WERI-Rb-1 (cell line): ENCODE results near the gene NMRK2.

Experiments
- DNase-seq: peaks from one replicate; pipeline ENCODE4 v3.0.0-alpha.2; 2020
- H3K27ac ChIP-seq: fragments of 250-450 bp; sonication (Bioruptor Pico); 2 replicates; pipeline ENCODE4 v1.5.1; 2020; ENCODE audit warnings: mild to moderate bottlenecking, moderate library complexity
- H3K27me3 ChIP-seq: fragments of 250-450 bp; sonication (Bioruptor Pico); 2 replicates; pipeline ENCODE4 v1.5.1; 2021; ENCODE audit warnings: mild to moderate bottlenecking, low read depth, moderate library complexity; ENCODE audit not compliant: insufficient read depth, severe bottlenecking
- H3K36me3 ChIP-seq: fragments of 250-450 bp; sonication (Bioruptor Pico); 2 replicates; pipeline ENCODE4 v1.5.1; 2020; ENCODE audit warnings: mild to moderate bottlenecking, moderate library complexity
- H3K4me3 ChIP-seq: 2 replicates; pipeline ENCODE4 v1.5.1; 2011; ENCODE audit warnings: low read depth, mild to moderate bottlenecking, control low read depth, low read length
- H3K9me3 ChIP-seq: fragments of 250-450 bp; sonication (Bioruptor Pico); 2 replicates; pipeline ENCODE4 v1.5.1; 2021; ENCODE audit warnings: mild to moderate bottlenecking, moderate library complexity; ENCODE audit not compliant: severe bottlenecking
- TF ChIP-seq, protein P1 (sequence below): IDR thresholded peaks from 2 replicates; pipeline ENCODE4 v1.5.1; 2011; ENCODE audit warnings: low read depth, mild to moderate bottlenecking, control low read depth, inconsistent platforms, low read length

NMRK2 gene

DNA sequence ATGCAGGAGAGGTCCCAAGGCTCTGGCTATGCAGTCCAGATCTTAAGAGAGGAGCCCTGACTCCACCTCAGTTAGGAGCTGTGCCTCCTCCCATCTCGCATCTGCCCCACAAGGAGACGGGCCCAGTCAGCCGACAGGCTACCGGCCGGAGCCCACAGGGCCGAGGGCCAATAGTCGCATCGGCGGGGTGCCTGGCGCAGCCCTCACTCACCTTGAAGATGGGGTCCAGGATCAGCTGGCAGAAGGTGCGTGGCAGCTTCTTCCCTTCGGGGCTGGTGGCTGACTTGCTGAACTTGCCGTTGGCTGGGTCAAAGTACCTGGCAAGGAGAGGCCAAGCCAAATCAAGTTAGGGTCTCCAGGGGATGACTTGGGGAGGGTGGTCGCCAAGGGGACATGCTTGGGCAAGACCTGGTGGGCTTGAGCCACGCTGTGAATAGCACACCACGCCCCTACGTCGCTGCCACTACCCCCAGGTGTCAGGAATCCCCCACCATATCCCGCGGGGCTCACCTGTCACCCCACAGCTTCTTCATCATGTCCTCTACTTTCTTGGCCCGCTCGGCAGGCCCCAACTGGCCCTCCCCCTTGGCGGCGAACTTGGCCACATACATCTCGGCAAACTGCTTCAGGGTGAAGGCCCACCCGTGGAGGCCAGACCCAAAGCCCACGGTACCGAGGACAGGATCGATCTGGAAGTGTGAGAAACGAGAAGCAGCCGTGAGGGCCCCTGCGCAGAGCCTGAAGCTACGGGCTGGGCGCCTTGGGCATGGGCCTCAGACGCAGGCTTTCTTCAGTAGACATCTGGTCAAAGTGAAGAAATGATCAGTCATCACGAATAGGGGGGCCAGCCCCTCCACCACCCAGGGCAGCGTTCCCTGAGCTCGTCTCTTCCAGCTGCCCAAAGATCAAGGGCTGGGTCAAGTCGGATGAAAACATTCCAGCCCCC, 49.1 kb downstream of the NMRK2 start:
- TF ChIP-seq, protein P1, sequence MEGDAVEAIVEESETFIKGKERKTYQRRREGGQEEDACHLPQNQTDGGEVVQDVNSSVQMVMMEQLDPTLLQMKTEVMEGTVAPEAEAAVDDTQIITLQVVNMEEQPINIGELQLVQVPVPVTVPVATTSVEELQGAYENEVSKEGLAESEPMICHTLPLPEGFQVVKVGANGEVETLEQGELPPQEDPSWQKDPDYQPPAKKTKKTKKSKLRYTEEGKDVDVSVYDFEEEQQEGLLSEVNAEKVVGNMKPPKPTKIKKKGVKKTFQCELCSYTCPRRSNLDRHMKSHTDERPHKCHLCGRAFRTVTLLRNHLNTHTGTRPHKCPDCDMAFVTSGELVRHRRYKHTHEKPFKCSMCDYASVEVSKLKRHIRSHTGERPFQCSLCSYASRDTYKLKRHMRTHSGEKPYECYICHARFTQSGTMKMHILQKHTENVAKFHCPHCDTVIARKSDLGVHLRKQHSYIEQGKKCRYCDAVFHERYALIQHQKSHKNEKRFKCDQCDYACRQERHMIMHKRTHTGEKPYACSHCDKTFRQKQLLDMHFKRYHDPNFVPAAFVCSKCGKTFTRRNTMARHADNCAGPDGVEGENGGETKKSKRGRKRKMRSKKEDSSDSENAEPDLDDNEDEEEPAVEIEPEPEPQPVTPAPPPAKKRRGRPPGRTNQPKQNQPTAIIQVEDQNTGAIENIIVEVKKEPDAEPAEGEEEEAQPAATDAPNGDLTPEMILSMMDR: no peak
- Histone ChIP-seq H3K27me3 (no peaks in the 10 kb centered on the region), H3K36me3 (peaks cover 80% of the 10 kb centered on the region), H3K9me3 (no peaks in the 10 kb centered on the region), H3K27ac (no peak overlapping the region), H3K4me3 (no peak overlapping the region)
- no peak for DNase-seq

DNA sequence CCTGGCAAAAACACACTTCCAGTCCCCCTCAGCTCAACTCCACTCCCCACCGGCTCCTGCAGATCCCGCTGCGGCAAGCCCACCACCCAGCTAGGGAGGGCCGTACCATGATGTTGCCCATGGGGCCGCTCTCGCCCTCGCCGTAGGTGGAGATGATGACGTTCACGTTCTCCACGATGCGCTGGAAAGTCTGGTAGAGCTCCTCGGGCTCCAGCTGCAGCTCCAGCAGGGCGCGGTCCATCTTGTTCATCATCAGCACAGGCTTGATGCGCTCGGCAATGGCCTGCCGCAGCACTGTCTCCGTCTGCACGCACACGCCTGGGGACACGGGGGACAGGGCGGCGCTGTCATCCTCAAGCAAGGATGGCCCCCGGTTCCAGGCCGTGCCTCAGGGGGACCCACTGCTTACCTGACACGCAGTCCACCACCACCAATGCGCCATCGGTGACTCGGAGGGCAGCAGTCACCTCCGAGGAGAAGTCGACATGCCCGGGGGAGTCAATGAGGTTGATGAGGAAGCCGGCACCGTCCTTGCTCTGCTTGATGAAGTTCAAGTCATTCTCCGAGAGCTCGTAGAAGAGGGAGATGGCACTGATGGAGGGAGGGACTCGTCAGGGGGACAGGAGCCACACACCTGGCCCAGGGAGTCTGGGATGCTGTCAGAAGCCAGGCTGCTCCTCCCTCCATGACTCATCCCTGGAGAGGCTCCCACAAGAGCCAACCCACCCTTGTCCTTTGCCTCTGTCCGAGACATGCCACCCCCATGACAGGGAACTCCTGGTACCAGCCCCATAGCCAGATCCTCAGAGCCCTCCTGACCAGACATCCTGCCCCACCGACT, 50.1 kb downstream of the NMRK2 start:
- Histone ChIP-seq H3K36me3 (peaks cover 71% of the 10 kb centered on the region), H3K9me3 (no peaks in the 10 kb centered on the region), H3K4me3 (no peak overlapping the region), H3K27ac (peak overlapping the region; percentile 95; the same call in 1 of the 2 replicates), H3K27me3 (no peaks in the 10 kb centered on the region)
- TF ChIP-seq, protein P1: no peak
- DNase-seq: no peak

DNA sequence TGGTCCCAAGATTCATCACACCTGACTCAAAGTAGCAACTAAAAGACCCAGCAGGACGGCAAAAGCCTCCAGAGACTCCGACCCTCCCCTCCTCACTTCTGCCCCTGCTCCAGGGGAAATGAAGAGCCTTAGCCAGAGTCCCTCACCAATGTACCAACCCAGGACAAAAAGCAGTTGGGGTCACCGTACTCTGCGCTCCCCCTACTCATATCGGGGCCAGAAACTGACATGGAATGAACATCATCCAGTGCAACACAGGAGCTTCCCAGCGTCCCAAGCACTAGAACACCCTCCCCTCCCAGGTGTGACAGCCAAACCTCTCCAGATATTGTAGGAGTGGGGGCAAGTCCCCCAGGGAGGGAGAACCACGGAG, 50.7 kb downstream of the NMRK2 start:
- Histone ChIP-seq H3K27me3 (no peaks in the 10 kb centered on the region), H3K4me3 (no peak overlapping the region), H3K9me3 (no peaks in the 10 kb centered on the region), H3K27ac (peak overlapping the region; percentile 95), H3K36me3 (peaks cover 65% of the 10 kb centered on the region)
- TF ChIP-seq, protein P1: no peak
- no peak for DNase-seq

DNA sequence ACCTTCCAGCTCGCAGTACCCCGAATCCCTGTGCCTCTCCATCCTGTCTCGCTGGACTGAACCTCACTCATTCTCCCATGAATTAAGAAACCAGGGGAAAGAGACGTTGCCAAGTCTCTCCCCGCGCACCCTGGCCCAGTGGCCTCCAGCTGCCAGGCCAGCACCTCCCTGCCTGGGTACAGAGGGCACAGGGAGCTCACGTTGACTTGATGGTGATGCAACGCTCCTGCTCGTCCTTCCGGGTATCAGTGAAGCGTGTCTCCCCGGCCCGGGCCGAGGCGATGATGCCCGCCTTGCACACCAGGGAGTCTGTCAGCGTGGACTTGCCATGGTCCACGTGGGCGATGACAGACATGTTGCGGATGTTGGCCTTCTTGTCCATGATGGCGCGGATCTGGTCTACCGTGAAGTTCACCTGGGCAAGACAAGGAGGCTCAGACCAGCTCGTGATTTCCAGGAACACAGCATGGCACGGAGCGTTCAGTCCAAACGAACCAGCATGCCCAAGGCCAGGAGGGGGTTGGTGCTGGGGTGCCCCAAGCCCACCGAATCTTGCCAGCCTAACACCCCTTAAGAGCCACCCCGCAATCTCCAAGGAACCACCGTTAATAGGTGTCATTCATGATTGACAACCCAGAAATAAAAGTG, 51.2 kb downstream of the NMRK2 start:
- TF ChIP-seq, protein P1: no peak
- H3K4me3 ChIP-seq: peak overlapping the region; percentile 98
- no peaks in the 10 kb centered on the region for H3K27me3 ChIP-seq
- peak overlapping the region; percentile 95 for H3K27ac ChIP-seq
- no peaks in the 10 kb centered on the region for H3K9me3 ChIP-seq
- no peak for DNase-seq
- H3K36me3 ChIP-seq: peaks cover 61% of the 10 kb centered on the region

DNA sequence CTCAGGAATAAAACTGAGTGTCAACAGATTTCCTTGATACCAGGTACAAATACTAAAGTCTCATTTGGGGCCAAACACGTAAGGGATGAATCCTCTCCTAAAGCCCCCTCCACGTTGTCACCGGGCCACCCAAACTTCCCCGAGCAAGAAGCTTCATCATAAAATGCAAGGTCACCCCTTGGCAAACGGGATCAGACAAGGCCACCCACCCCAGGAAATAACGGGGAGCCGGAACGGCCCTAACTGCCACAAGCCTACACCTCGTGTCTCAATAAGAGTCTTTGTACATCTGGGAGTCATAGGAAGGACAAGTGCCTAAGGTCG, 51.7 kb downstream of the NMRK2 start:
- Histone ChIP-seq H3K9me3 (no peaks in the 10 kb centered on the region), H3K4me3 (peak overlapping the region; percentile 98), H3K27me3 (no peaks in the 10 kb centered on the region), H3K27ac (peak overlapping the region; percentile 95), H3K36me3 (peaks cover 56% of the 10 kb centered on the region)
- DNase-seq: no peak
- TF ChIP-seq, protein P1: no peak
